Left lung (tissue), 10 donors: ENCODE data around the gene PITPNM1. TPM values are rescaled to one million over a fixed set of nuclear protein-coding genes. Genes with fewer than 3 reads are reported as not detected.

Source experiments
- ATAC-seq: fragments of 200-7000 bp; cut with Tn5 transposase; one replicate; pipeline ENCODE4 v1.9.1; 2020; ENCODE audit warnings: moderate library complexity
- DNase-seq, 4 donors: peaks; one replicate each; pipeline ENCODE4 v3.0.0-alpha.2; 2013 to 2020
- H3K27ac ChIP-seq, 2 donors: fragments of 200-600 bp; sonication (generic) in 1 of 2; one replicate each; pipeline versions ENCODE4 v1.5.0 to v1.8.0; 2020 to 2021
- H3K27me3 ChIP-seq, 2 donors: fragments of 200-600 bp; sonication (generic) in 1 of 2; one replicate each; pipeline versions ENCODE4 v1.5.0 to v1.8.0; 2020 to 2021
- H3K36me3 ChIP-seq, 2 donors: fragments of 200-600 bp; sonication (generic) in 1 of 2; one replicate each; pipeline versions ENCODE4 v1.5.0 to v1.8.0; 2020 to 2021
- H3K4me1 ChIP-seq, 2 donors: fragments of 200-600 bp; one replicate each; pipeline ENCODE4 v1.8.0; 2021
- H3K4me3 ChIP-seq, 2 donors: fragments of 200-600 bp; sonication (generic) in 1 of 2; one replicate each; pipeline versions ENCODE4 v1.5.0 to v1.8.0; 2020 to 2021; ENCODE audit warnings: mild to moderate bottlenecking in 1 of 2
- H3K9me3 ChIP-seq, 2 donors: fragments of 200-600 bp; sonication (generic) in 1 of 2; one replicate each; pipeline versions ENCODE4 v1.5.0 to v1.8.0; 2020 to 2021
- CTCF ChIP-seq, 2 donors: fragments of 200-600 bp; sonication (generic) in 1 of 2; IDR thresholded peaks; one replicate each; pipeline versions ENCODE4 v1.5.0 to v1.8.0; 2021; ENCODE audit warnings: antibody characterized with exemption in 2 of 2
- intact Hi-C, 2 donors: fragments of 100-400 bp; cut with DNase I; formaldehyde crosslinking; loops; one replicate each; pipeline versions ENCODE4 v1.11.2 to v1.14.2; 2022
- polyA plus RNA-seq, 6 donors: library from polyadenylated mRNA; unstranded; fragments of 120-200 nt; gene quantifications; one replicate each; pipeline ENCODE4 v1.2.1, GENCODE V29; 2013; ENCODE audit not compliant: insufficient read length in 6 of 6
- total RNA-seq, 2 donors: library from RNA; stranded (reverse); fragmentation: NEBNext Ultra II Directional; extraction: Animal tissue kit (Norgen Biotek cat#: 25700); gene quantifications; one replicate each; pipeline ENCODE4 v1.2.1, GENCODE V29; 2021
- donor health status: DM: no; HTN: yes; CAD: no.
- donor health status: DM: no; HTN: no; CAD: no.

The PITPNM1 gene
- total and polyA plus RNA-seq, 8 donors: 15.5 to 55.5 (median 24.6) TPM

- Histone ChIP-seq H3K36me3 (peaks cover 0 to 52% of the 10 kb centered on the region in 2 donors), H3K4me3 (no peak overlapping the region), H3K27me3 (peaks cover 0 to 20% of the 10 kb centered on the region in 2 donors), H3K4me1 (peaks cover 23 to 56% of the 10 kb centered on the region in 2 donors), H3K27ac (no peak overlapping the region), H3K9me3 (no peaks in the 10 kb centered on the region)
- DNase-seq (peak in 1 of 4 donors; percentile 63), ATAC-seq (no peak)
- intact Hi-C loops: no loop called here
- TF ChIP-seq CTCF (IDR thresholded peaks at IDR 0.05): no peak
Measured at GRCh38 chr11:67502328-67502979, 2.7 kb downstream of the PITPNM1 start.

GRCh38 chr11:67501854-67502253 lies 3.3 kb downstream of the PITPNM1 start:
- H3K36me3 ChIP-seq: peaks cover 0 to 54% of the 10 kb centered on the region in 2 donors

GRCh38 chr11:67500831-67501715 lies 4.1 kb downstream of the PITPNM1 start:
- ATAC-seq: no peak
- intact Hi-C loops: no loop called here

More at GRCh38 chr11:67501854-67502253, 3.3 kb downstream of the PITPNM1 start:
- TF ChIP-seq CTCF (IDR thresholded peaks at IDR 0.05): no peak
- peak in 1 of 4 donors; percentile 69 for DNase-seq
- no peak for ATAC-seq
- peaks cover 0 to 20% of the 10 kb centered on the region in 2 donors for H3K27me3 ChIP-seq
- H3K4me3 ChIP-seq: no peak overlapping the region
- peaks cover 17 to 50% of the 10 kb centered on the region in 2 donors for H3K4me1 ChIP-seq
- H3K27ac ChIP-seq: no peak overlapping the region
- H3K9me3 ChIP-seq: no peaks in the 10 kb centered on the region
- intact Hi-C loops: no loop called here

GRCh38 chr11:67500484-67500821 lies 4.7 kb downstream of the PITPNM1 start:
- ATAC-seq (no peak), DNase-seq (no peak)
- H3K4me3 ChIP-seq: no peak overlapping the region
- no peak for TF ChIP-seq CTCF (IDR thresholded peaks at IDR 0.05)
- intact Hi-C loops: no loop called here
- H3K27me3 ChIP-seq: peaks cover 0 to 20% of the 10 kb centered on the region in 2 donors
- no peaks in the 10 kb centered on the region for H3K9me3 ChIP-seq
- peaks cover 9 to 36% of the 10 kb centered on the region in 2 donors for H3K4me1 ChIP-seq
- H3K27ac ChIP-seq: no peak overlapping the region
- peaks cover 0 to 64% of the 10 kb centered on the region in 2 donors for H3K36me3 ChIP-seq

More at GRCh38 chr11:67500831-67501715, 4.1 kb downstream of the PITPNM1 start:
- TF ChIP-seq CTCF (IDR thresholded peaks at IDR 0.05): no peak
- Histone ChIP-seq H3K27me3 (peaks cover 0 to 20% of the 10 kb centered on the region in 2 donors), H3K4me1 (peaks cover 15 to 42% of the 10 kb centered on the region in 2 donors), H3K36me3 (peaks cover 0 to 58% of the 10 kb centered on the region in 2 donors), H3K4me3 (no peak overlapping the region), H3K9me3 (no peaks in the 10 kb centered on the region), H3K27ac (no peak overlapping the region)
- no peak for DNase-seq
